A673 (cell line): ENCODE measurements around the gene MAT2A. TPM values are rescaled to one million over a fixed set of nuclear protein-coding genes. Genes with fewer than 3 reads are reported as not detected.

Experiments used
- BruUV-seq: library from RNA; stranded (reverse); fragments of 400-500 nt; replicated peaks from 2 replicates; lab custom pipeline; 2021; lab: Mats Ljungman, UMichigan
- CTCF ChIA-PET: fragments of 300-600 bp; sonication (Branson Sonifier 250); formaldehyde crosslinking; loops from one replicate; lab custom pipeline; 2022; ENCODE audit warnings: antibody characterized with exemption; lab: Charles Lee
- POLR2A ChIA-PET: fragments of 300-600 bp; sonication (Branson Sonifier 250); formaldehyde crosslinking; loops from one replicate; lab custom pipeline; 2022; ENCODE audit warnings: antibody characterized with exemption; ENCODE audit not compliant: low non-redundant PET; lab: Charles Lee
- DNase-seq: peaks from one replicate; pipeline ENCODE4 v3.0.0-alpha.2; 2015; ENCODE audit warnings: low spot score
- H3K27ac ChIP-seq: fragments of 200-600 bp; sonication (generic); 2 replicates; pipeline ENCODE4 v1.5.1; 2016; ENCODE audit warnings: mixed run types, low read depth, mild to moderate bottlenecking, mixed read lengths, antibody characterized with exemption, low read length; ENCODE audit not compliant: poor library complexity, severe bottlenecking
- H3K27me3 ChIP-seq: fragments of 200-600 bp; sonication (generic); replicated peaks from 2 replicates; pipeline ENCODE4 v1.6.1; 2017; ENCODE audit warnings: mixed run types, low read depth, mild to moderate bottlenecking, mixed read lengths, antibody characterized with exemption, low read length; ENCODE audit not compliant: insufficient read depth, poor library complexity
- H3K36me3 ChIP-seq: fragments of 200-600 bp; sonication (generic); 2 replicates; pipeline ENCODE4 v1.6.1; 2016; ENCODE audit warnings: mixed run types, mild to moderate bottlenecking, mixed read lengths, antibody characterized with exemption, low read length; ENCODE audit not compliant: insufficient read depth, poor library complexity, severe bottlenecking
- H3K4me1 ChIP-seq: fragments of 200-600 bp; sonication (generic); 2 replicates; pipeline ENCODE4 v1.6.1; 2017; ENCODE audit warnings: mixed run types, mild to moderate bottlenecking, mixed read lengths, antibody characterized with exemption, low read length; ENCODE audit not compliant: insufficient read depth, poor library complexity, severe bottlenecking
- H3K4me3 ChIP-seq: fragments of 200-600 bp; sonication (generic); 2 replicates; pipeline ENCODE4 v1.5.1; 2016; ENCODE audit warnings: low read depth, mixed run types, mild to moderate bottlenecking, mixed read lengths, low read length; ENCODE audit not compliant: poor library complexity, severe bottlenecking
- H3K9me3 ChIP-seq: fragments of 200-600 bp; sonication (generic); 2 replicates; pipeline ENCODE4 v1.6.1; 2016; ENCODE audit warnings: mixed run types, low read depth, mild to moderate bottlenecking, mixed read lengths, antibody characterized with exemption, low read length; ENCODE audit not compliant: poor library complexity, severe bottlenecking
- EZH2 ChIP-seq: fragments of 200-600 bp; sonication (generic); IDR thresholded peaks from 2 replicates; pipeline ENCODE4 v1.6.1; 2017; ENCODE audit warnings: borderline replicate concordance, low read depth, mild to moderate bottlenecking, mixed read lengths, antibody characterized with exemption, low read length; ENCODE audit not compliant: poor library complexity, severe bottlenecking
- intact Hi-C: fragments of 100-400 bp; cut with micrococcal nuclease; formaldehyde crosslinking; loops from one replicate; pipeline ENCODE4 v1.10.0; 2022; ENCODE audit not compliant: unreplicated experiment
- total RNA-seq: library from RNA; stranded (reverse); gene quantifications from 2 replicates; pipeline ENCODE4 v1.2.3, GENCODE V29; 2021
- TF ChIP-seq, protein P1 (sequence below): fragments of 300-800, 200-600 bp; sonication (generic); conservative IDR thresholded peaks from 2 replicates; pipeline ENCODE4 v1.5.1; 2017; ENCODE audit warnings: low read depth, mild to moderate bottlenecking, antibody characterized with exemption, low read length, moderate library complexity, mixed read lengths

MAT2A gene
- total RNA-seq, 1 experiment from 2014 or later = 408 TPM

DNA sequence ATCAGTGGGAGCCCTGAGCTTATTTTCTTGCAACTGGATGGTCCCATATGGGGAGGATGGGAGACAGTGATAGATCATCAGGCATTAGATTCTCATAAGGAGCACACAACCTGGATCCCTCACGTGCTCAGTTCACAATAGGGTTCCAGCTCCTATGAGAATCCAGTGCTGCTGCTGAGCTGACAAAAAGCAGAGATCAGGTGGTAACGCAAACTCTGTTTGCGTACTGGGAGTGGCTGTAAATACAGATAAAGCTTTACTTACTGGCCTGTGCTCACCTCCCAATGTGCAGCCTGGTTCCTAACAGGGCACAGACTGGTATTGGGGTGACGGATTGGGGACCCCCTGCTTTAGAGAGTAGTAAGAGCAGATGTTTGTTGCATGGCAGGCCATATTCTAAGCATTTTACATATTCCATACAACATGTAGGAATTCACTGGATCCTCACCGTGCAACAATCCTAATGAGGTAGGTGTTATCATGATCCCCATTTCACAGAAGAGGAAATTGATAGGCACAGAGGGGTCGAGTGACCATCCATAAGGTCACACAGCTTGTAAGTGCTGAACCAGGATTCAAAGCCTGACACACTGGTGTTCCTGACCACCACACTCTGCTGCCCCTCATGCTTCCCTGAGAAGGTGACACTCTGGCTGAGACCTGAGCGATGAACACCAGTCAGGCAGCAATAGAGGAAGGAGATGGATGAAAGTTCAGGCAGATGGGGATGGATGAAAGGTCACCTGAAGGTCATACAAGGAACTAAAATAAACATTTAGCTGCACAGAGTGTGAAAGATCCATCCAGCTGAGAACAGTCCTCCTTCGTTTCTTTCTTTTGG is 15.7 kb upstream of the MAT2A start:
- H3K27ac ChIP-seq = no peak overlapping the region
- H3K9me3 ChIP-seq = no peaks in the 10 kb centered on the region
- H3K4me3 ChIP-seq = no peak overlapping the region
- H3K4me1 ChIP-seq = peaks cover 12% of the 10 kb centered on the region
- H3K27me3 ChIP-seq = no peaks in the 10 kb centered on the region
- no peak for TF ChIP-seq EZH2
- TF ChIP-seq, protein P1, sequence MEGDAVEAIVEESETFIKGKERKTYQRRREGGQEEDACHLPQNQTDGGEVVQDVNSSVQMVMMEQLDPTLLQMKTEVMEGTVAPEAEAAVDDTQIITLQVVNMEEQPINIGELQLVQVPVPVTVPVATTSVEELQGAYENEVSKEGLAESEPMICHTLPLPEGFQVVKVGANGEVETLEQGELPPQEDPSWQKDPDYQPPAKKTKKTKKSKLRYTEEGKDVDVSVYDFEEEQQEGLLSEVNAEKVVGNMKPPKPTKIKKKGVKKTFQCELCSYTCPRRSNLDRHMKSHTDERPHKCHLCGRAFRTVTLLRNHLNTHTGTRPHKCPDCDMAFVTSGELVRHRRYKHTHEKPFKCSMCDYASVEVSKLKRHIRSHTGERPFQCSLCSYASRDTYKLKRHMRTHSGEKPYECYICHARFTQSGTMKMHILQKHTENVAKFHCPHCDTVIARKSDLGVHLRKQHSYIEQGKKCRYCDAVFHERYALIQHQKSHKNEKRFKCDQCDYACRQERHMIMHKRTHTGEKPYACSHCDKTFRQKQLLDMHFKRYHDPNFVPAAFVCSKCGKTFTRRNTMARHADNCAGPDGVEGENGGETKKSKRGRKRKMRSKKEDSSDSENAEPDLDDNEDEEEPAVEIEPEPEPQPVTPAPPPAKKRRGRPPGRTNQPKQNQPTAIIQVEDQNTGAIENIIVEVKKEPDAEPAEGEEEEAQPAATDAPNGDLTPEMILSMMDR = no peak
- ChIA-PET CTCF (no interaction called here), POLR2A (no interaction called here)
- no peak for DNase-seq
- BruUV-seq = no TSS peak
- no peaks in the 10 kb centered on the region for H3K36me3 ChIP-seq
- intact Hi-C loops = no loop called here

DNA sequence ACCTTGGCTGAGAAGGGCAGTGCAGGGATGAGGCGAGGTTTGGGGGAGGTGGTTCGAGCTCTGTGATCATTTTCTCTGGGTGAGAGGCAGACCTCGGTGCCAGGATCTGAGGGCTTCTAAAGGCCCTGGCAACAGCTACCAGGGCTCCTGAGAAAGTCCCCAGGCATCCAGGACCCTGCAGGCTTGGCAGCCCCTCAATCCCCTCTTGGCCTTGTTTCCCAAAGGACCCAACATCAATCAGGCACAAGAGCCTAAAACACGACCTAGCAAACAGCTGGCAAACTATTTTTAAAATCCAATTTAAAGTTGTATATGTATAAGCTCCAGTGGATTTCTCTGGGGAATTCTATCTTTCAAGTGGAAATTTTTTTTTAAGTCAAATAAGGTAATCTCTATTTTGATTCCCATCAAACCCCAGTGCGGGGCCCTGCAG is 15.0 kb upstream of the MAT2A start:
- ChIA-PET POLR2A (interaction anchor here (0.6 to 1.2 kb wide), 2 partner anchors 12 to 15 kb away, joined by 3 to 8 read pairs; partner anchors contain the start of gene MAT2A), CTCF (no interaction called here)
- Histone ChIP-seq H3K4me3 (no peak overlapping the region), H3K9me3 (no peaks in the 10 kb centered on the region), H3K27ac (no peak overlapping the region), H3K27me3 (no peaks in the 10 kb centered on the region), H3K4me1 (peaks cover 12% of the 10 kb centered on the region), H3K36me3 (no peaks in the 10 kb centered on the region)
- peak; percentile 23 for DNase-seq
- no TSS peak for BruUV-seq
- no peak for TF ChIP-seq EZH2
- TF ChIP-seq, protein P1 = no peak
- intact Hi-C loops = no loop called here

DNA sequence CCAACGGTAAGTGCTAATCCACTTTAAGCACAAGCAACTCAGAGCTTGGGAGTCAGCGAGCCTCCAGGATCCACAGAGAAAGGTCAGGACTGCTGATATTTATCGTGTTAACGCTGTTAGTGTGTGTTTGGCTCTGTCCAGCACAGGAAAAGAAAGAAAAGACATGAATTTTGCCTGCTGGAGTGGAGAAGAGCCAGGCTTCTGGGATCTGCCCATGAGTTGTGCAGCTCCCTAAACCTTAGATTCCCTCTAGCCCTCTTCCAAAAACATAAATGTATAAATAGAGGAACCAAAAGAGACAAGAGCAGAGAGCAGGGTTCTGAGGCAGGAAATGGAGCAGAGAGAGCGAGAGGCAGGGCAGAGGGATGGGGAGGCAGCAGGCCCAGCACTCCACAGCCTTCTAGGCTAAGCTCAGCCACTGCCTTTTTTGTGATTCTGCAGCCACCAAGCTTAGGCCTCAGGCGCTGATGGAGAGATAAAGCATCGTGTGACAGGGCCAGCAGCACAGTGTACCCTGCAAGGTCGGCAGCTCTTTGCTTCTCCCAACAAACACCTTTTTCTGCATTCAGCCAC is 14.5 kb upstream of the MAT2A start:
- POLR2A ChIA-PET = interaction anchor here (0.6 to 1.2 kb wide), 2 partner anchors 13 to 15 kb away, joined by 3 to 8 read pairs; partner anchors contain the start of gene MAT2A
- no peak for TF ChIP-seq EZH2
- TF ChIP-seq, protein P1 = no peak

More for the DNA sequence above, 14.5 kb upstream of the MAT2A start:
- Histone ChIP-seq H3K36me3 (no peaks in the 10 kb centered on the region), H3K27me3 (no peaks in the 10 kb centered on the region), H3K27ac (peak overlapping the region; percentile 35), H3K4me3 (no peak overlapping the region), H3K4me1 (peaks cover 12% of the 10 kb centered on the region), H3K9me3 (no peaks in the 10 kb centered on the region)
- BruUV-seq = no TSS peak
- CTCF ChIA-PET = no interaction called here
- DNase-seq = no peak
- intact Hi-C loops = no loop called here
